GM21723 (cell line): ENCODE measurements around the gene TCIRG1.

Experiments used
- ATAC-seq: cut with Tn5 transposase; IDR thresholded peaks from one replicate; pipeline ENCODE4 v1.9.1; 2021; ENCODE audit warnings: mild to moderate bottlenecking, moderate library complexity; ENCODE audit not compliant: unreplicated experiment

Gene TCIRG1

DNA sequence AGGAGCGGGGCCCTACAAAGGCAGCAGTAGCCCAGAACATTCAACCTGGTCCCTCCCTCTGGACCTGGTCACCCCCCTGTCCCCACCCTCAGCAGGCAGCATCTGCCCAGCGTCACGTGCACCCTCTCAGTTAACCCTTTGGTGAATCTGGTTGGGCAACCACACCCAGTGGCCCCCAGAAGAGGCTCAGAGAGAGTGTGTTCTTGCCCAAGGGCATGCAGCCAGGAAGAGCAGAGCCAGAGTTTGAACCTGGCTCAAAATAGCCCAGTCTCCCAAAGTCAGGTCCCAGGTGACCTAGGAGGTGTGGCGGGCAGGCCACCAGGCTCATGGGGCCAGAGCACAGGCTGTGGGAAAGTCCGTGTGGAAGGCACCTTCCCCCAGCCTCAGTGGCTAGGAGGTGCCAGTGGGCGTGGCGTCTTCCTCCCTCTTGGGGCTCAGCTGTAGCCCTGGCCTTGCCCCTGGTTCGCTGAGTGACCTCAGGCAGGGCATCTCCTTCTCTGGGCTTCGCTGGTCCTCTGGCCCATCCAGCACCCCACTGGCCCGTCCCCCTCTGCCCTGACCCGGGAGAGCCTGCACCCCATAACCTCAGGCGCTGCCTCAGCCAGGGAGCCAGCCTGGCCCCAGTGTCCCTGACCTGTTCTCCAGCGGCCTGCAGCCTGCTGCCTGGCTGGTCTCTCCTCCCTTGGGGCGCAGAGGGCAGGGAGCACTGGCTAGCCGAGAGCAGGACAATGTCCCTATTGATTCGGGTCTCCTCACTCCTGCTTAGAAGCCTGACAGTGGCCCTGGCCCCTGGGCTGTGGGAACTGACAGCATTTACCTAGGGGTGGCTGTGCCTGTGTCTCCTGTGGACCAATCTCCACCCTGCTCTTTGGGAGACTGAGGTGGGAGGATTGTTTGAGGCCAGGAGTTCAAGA, 21.7 kb upstream of the TCIRG1 start:
- no peak for ATAC-seq

DNA sequence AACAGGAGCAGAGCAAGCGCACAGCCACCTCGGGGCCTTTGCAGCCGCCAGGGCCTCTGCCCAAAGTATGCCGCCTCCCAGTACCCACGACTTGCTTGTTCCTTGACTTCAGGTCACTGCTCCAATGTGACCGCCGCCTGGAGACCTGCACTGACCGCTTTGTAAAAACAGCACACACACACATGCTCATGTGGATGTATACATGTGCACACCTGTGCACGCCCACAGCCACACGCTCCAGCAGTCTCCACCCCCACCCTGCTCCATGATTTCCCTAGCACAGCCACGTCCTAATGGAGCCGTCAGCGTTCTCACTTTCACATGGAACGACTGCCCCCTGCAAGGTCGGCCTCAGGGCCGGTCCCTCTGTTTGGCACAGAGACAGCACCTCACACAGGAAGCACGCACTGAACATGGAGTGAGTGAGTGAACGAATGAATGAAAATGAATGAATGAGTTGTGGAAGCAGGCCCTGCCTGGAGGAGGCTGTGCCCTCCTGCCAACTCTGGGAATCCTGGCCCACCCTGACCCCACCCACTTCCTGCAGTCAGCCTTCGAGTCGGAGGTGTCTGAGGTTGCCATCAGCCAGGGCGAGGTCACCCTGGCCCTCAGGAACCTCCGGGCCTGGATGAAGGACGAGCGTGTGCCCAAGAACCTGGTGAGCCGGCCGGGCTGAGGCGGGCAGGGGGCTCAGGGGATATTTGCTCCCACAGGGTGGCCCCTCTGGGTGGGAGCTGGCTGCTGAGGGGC, 20.7 kb upstream of the TCIRG1 start:
- ATAC-seq, result no peak

DNA sequence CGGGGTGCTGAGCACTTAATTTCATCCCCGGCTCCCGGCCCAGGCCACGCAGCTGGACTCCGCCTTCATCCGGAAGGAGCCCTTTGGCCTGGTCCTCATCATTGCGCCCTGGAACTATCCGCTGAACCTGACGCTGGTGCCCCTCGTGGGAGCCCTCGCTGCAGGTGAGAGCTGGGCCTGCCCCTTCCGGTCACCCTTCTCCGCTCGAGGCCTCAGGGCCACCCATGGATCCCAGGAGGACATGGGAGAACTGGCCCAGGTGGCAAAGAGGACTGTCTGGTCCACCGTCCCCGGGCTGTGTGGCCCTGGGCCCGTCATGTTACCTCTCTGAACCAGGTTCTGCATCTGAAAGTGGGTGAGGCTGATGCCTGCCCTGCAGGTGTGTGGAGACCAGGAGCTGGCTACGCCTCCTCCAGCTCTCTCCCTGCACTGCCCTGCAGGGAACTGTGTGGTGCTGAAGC, 20.1 kb upstream of the TCIRG1 start:
- ATAC-seq, result no peak

DNA sequence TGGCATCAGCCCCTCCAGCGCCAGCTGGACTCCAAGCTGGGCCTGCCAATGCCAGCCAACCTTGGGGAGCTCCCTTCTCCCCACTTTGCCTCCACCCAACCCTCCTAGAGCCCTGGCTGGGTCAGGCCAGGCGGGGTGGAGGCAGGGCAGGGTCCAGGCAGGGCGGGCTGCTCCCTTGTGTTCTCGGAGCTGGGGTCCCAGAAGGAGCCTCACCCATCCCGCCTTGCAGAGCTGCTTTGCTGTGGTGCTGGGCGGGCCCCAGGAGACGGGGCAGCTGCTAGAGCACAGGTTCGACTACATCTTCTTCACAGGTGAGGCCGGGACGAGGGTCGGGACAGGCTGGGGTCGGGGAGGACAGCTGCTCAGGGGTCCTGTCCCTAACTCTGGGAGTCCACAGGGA, 19.3 kb upstream of the TCIRG1 start:
- ATAC-seq, result no peak

DNA sequence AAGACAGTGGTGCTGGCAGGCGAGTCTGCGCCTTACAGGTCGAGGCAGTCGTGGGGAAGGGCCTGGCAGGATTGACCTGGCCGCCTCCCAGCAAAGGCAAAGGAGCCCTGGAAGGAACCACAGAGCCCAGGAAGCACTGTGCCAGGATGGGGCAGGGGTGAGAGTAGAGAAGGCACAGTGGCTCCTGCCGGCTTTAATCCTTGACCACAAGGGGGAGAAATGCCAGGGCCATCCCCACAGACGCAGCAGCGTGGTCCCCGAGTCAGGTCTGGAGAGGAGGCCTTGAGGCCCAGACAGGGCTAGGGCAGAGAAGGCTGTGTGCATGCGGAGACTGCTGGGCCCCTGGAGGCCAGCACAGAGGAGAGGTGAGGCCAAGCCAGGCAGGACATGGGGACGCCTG, 18.2 kb upstream of the TCIRG1 start:
- no peak for ATAC-seq

DNA sequence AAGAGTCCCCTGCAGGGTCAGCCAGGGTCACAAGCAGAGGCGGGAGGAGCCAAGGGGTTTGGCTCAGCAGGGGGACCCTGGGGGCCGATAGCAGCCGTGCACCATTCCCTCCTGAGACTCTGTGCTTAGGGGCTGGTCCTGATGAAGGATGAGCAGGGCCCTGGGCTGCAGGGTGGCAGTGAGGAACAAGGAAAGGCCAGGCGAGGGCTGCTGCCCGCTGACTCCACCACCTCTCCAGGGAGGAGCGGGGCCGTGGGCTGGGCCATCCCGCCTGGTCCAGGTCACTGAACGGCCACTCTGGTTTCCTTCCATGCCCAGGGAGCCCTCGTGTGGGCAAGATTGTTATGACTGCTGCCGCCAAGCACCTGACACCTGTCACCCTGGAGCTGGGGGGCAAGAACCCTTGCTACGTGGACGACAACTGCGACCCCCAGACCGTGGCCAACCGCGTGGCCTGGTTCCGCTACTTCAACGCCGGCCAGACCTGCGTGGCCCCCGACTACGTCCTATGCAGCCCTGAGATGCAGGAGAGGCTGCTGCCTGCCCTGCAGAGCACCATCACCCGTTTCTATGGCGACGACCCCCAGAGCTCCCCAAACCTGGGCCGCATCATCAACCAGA, 17.5 kb upstream of the TCIRG1 start:
- ATAC-seq, result no peak

DNA sequence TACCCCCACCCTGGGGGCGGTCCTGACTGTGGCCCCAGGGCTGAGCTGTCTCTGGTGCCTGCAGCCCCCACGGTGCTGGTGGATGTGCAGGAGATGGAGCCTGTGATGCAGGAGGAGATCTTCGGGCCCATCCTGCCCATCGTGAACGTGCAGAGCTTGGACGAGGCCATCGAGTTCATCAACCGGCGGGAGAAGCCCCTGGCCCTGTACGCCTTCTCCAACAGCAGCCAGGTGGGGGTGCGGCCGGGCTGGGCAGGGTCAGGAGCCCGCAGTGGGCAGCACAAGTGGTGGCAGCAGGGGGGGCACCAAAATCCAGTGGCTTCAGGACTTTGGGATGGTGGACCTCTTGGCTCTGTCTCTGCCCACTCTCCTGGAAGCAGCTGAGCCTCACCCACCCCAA, 16.3 kb upstream of the TCIRG1 start:
- ATAC-seq, result no peak

DNA sequence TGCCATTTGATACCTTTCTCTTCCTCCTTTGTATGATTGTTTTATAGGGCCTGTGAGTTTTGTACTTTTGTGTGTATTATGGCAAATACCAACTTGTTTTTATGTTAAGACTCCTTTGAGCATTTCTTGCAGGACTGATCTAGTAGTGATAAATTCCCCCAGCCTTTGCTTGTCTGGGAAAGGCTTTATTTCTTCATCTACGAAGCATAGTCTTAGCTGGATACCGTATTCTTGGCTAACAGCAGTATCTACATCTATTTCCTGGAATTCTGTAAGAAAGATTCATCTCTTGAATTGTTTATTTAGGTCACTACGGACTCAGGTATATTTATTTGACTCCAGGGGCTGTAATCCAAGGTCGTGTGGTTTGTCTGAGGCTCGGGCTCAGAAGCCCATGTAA, 14.3 kb upstream of the TCIRG1 start:
- no peak for ATAC-seq

DNA sequence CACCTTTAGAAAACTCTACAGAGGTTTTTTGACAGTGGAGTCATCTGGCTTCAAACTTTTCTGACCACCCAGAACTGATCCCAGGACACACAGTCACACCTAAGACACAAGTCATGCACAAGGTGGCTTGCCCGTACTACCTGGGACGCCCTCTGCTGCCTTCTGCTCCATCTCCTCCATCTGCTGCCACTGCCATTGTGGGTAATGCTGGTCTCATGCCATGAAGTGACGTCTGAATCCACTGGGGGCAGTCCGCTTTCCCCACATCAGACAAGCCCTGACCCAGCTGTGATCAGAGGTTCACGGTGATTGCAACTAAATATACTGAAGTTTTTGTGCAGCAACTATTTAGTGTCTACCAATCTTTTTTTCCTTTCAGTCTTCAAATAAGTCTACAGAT, 13.8 kb upstream of the TCIRG1 start:
- ATAC-seq, result no peak

DNA sequence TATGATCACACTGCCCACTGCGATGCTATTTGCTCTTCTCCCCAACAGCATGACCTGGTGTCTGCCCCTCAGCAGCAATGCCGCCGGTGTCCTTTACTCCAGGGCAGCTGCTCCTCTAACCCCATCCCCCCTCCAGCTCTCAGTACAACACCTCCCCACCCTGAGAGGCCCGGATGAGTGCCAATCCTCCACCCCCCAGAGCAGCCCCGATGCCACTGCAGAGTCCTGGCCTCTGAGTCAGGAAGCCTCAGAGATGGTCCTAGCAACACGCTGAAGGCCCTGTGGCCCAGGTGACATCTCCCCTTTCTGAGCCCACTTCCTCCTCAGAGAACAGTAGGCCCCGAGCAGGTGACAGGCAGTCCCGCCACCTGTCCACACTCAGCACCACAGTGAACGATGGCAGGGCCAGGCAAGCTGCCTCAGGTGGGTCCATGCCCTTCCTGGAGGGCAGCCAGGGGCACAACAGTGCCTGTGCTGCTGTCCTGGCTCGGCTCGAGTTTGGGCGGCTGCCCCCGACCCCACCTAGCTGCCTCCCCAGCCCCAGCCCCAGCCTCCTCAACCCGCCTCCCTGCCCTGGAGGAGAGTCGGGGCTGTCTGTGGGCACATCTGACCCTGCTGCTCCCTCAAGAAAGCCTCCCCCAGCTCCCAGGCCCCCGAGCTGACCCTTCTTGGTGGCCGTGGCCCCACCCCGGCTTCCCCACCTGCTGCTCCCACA, 12.3 kb upstream of the TCIRG1 start:
- no peak for ATAC-seq

DNA sequence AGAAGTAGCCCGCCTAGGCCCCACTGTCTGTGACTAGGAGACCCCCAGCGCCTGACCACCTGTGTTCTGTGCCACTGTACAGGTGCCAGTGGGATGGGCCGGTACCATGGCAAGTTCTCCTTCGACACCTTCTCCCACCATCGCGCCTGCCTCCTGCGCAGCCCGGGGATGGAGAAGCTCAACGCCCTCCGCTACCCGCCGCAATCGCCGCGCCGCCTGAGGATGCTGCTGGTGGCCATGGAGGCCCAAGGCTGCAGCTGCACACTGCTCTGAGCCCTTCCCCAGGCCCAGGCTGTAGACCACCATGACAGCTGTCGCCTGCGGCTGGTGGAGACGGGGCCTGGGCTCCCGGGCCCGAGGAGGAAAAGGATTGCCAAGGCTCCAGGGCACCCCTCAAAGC, 11.2 kb upstream of the TCIRG1 start:
- ATAC-seq, result no peak

DNA sequence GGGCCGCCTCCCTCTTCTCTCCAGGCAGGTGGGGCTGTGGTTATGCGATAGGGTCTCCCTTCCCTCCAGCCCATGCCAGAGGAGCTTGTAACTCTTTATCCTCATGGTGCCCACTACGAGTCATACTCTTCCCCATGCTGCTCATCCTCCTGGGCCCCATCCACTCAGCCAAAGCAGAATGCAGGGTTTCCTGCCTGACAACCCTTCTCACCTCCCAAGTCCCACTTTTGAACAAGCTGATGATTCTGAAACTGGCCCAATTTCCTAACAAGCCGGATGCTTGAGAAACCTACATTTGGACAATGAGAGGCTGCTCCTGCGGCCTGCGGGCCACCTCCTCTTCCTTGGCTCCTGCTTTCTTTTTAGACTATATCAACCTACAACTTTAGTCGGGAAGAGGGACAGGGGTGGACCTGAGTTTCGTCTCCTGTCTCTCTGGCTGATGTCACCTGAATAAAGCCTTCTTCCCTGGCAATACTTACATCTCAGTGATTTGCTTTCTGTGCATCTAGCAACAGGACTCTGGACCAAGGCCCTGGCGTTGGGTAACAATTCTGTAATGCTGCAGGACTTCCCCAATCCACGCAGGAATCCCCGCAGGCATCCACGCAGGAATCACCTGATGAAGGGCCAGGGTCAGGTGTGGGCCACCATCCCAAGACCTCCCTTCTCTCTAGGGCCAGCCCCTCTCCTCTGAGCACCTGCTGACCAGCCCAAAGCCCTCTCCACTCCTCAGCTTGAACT, 9.9 kb upstream of the TCIRG1 start:
- no peak for ATAC-seq

DNA sequence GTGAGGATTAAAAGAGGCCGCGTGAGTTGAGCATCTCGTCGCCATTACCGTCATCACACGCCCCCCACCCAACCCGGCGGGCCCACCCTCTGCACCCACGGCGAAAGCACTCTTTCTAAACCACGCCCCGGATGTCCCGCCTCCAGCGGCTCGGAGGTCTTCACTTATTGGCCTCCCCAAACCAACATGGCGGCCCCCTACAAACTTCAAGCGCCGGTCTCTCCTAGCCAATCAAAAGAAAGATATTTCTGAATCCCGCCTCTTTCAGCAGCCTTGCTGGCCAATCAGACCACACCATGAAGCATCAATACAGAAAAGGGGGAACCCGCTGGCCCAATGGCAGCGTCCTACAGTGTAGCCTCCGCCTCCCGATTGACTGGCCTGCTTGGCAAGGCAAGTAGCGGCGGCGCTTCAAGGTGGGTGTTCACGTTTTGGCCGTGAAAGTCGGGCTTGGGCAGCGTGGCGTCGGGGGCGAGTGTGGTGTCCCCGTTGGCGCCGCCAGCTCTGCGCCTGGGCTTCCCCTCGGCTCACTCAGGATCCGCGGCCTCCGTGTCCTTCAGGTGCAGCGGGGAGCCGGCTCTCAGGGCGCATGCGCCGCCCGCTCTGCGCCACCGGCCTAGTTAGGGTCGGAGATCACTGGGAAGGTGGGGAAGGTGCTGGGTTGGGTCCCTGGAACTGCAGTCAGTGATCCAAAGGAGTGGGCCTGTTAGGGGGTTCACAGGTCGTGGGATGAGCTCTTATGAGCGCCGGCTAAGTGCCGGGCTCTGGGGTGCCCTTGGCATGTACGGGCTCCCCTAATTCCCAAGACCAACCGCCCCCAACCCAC, 8.3 kb upstream of the TCIRG1 start, which contains the start of gene NDUFS8:
NDUFS8 (plus strand) TSS at position 364 of the 826 bp plus-strand sequence. CDS start 1,471 bp downstream, outside the sequence.
- peak; percentile 82 for ATAC-seq

DNA sequence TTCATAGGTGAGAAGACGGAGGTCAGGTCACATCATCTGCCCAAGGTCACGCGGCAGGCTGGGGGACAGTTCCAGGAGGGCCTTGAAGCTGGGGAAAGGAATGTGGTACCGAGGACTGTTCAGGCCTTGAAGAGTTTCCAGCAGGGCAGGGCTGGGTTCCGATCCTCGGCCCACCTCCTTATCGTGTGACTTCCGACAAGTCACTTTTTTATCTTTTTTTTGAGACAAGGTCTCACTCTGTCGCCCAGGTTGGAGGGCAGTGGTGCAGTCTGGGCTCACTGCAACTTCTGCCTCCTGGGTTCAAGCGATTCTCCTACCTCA, 7.7 kb upstream of the TCIRG1 start:
- ATAC-seq, result no peak

DNA sequence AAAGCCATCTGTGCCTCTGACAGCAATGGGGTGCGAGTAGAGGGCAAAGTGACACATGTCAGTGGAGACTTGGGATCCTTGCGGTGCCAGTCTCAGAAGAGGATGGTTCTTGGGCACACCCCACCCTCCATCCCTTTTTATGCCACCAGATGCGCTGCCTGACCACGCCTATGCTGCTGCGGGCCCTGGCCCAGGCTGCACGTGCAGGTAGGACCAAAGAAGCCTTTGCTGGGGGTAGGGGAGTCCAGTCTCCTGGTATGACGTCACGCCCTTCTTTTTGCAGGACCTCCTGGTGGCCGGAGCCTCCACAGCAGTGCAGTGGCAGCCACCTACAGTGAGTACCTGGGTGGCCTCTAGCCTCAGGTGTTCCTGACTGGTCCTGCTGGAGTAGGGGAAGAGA, 6.8 kb upstream of the TCIRG1 start:
- ATAC-seq, result no peak

DNA sequence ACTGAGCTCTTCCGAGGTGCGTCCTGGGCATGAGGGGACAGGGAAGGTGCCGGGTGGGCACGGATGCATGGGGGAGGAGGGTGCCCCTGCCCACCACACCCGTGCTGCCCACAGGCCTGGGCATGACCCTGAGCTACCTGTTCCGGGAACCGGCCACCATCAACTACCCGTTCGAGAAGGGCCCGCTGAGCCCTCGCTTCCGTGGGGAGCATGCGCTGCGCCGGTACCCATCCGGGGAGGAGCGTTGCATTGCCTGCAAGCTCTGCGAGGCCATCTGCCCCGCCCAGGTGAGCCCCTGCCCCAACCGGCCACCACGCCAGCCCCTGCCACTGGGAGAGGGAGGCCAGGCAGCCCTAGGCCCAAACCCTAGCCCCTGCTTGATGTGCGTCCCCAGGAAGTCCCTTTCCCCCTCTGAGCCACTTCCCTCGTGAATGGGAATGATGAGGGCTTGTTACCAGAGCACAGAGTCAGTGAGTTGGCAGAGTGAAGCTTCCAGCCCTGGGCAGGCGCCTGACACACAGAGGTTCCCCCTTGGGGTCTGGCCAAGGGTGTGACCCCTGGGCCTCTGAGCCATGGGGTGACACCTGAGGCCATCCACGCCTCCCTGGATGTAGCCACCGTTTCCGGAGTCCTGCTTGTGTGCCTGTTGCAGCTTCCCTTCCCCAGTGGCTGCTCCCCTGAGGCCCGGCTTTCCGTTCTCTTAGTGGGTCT, 5.7 kb upstream of the TCIRG1 start:
- no peak for ATAC-seq

DNA sequence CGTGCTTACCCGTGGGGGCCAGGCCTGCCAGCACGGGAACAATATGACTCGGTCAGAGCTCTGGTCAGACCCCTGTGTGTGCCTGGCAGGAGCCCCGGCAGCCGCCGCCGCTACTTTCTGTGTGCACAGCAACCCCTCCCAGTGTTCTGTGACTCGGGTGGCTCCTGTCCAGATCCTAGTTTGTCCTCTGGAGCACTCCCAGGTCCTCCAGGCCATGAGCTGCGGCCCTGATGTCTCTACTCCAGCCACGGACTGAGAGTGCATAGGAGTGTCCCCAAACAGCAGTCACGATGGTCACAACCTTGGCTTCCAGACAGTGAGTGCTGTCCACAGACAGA, 5.1 kb upstream of the TCIRG1 start:
- no peak for ATAC-seq

DNA sequence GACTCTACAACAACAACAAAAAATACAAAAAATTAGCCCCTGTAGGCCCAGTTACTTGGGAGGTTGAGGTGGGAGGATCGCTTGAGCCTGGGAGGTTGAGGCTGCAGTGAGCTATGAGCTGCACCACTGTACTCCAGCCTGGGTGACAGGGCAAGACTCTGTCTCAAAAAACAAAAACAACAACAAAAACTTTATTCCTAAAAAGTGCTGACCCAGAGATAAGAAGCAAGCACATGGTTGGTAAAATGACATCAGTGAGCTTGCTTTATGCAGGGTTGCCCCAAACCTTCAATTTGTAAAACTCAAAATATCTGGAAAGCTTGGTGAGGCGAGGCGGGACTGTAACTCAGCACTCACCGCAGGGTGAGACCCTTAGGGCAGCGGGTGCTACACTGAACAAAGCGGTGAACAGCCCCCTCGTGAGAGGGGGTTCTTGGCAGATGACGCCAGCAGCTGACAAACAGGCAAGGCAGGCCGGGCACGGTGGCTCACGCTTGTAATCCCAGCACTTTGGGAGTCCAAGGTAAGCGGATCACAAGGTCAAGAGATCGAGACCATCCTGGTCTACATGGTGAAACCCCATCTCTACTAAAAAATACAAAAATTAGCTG, 3.5 kb upstream of the TCIRG1 start:
- ATAC-seq, result no peak
